Caco-2 (cell line): ENCODE data around the gene CREB1. TPM values are rescaled to one million over a fixed set of nuclear protein-coding genes. Genes with fewer than 3 reads are reported as not detected.

Source experiments
- BruUV-seq: library from RNA; stranded (reverse); fragments of 400-500 nt; replicated peaks from 2 replicates; lab custom pipeline; 2021; lab: Mats Ljungman, UMichigan
- CTCF ChIA-PET: fragments of 300-600 bp; sonication (Branson Sonifier 250); formaldehyde crosslinking; loops from one replicate; lab custom pipeline; 2022; ENCODE audit warnings: antibody characterized with exemption; lab: Charles Lee
- POLR2A ChIA-PET: fragments of 300-600 bp; sonication (Branson Sonifier 250); formaldehyde crosslinking; loops from one replicate; lab custom pipeline; 2022; ENCODE audit warnings: antibody characterized with exemption; lab: Charles Lee
- DNase-seq, 2 experiments: peaks; one replicate each; pipeline versions ENCODE4 v3.0.0 to v3.0.0-alpha.2; 2020 to 2022
- H3K27me3 ChIP-seq: replicated peaks from 2 replicates; pipeline ENCODE4 v1.6.0; 2011; ENCODE audit warnings: low read length; ENCODE audit not compliant: control insufficient read depth, insufficient read depth
- H3K36me3 ChIP-seq: 2 replicates; pipeline ENCODE4 v1.5.1; 2011; ENCODE audit warnings: low read length; ENCODE audit not compliant: control insufficient read depth, insufficient read depth
- H3K4me1 ChIP-seq: fragments of 250-450 bp; sonication (Bioruptor Pico); 2 replicates; pipeline ENCODE4 v1.5.1; 2020; ENCODE audit warnings: mild to moderate bottlenecking
- H3K4me3 ChIP-seq: 2 replicates; pipeline ENCODE4 v1.5.1; 2011; ENCODE audit warnings: low read depth, mild to moderate bottlenecking, control low read depth, low read length
- H3K9me3 ChIP-seq: fragments of 250-450 bp; sonication (Bioruptor Pico); 2 replicates; pipeline ENCODE4 v1.5.1; 2020; ENCODE audit warnings: mild to moderate bottlenecking, moderate library complexity
- H3K27ac Mint-ChIP-seq: one replicate; pipeline ENCODE4 v1.8.0; 2022; ENCODE audit warnings: mixed read lengths; ENCODE audit not compliant: unreplicated experiment
- H3K27me3 Mint-ChIP-seq: one replicate; pipeline ENCODE4 v1.8.0; 2022; ENCODE audit warnings: mixed read lengths; ENCODE audit not compliant: insufficient read depth, unreplicated experiment
- H3K36me3 Mint-ChIP-seq: one replicate; pipeline ENCODE4 v1.8.0; 2022; ENCODE audit warnings: mild to moderate bottlenecking, mixed read lengths; ENCODE audit not compliant: insufficient read depth, unreplicated experiment
- H3K4me1 Mint-ChIP-seq: one replicate; pipeline ENCODE4 v1.8.0; 2022; ENCODE audit warnings: low read depth, mixed read lengths; ENCODE audit not compliant: unreplicated experiment
- H3K4me3 Mint-ChIP-seq: one replicate; pipeline ENCODE4 v1.8.0; 2022; ENCODE audit warnings: mild to moderate bottlenecking, moderate library complexity, mixed read lengths; ENCODE audit not compliant: unreplicated experiment
- H3K9me3 Mint-ChIP-seq: one replicate; pipeline ENCODE4 v1.8.0; 2022; ENCODE audit warnings: mixed read lengths; ENCODE audit not compliant: unreplicated experiment
- CTCF ChIP-seq, 2 experiments: fragments of 200-600 bp in 1 of 2; IDR thresholded peaks; 1 replicate in 1 of 2; 2 replicates in 1 of 2; pipeline versions ENCODE4 v1.5.1 to v1.8.0; 2011 to 2022; ENCODE audit warnings: antibody characterized with exemption in 1 of 2, control low read depth in 1 of 2, inconsistent platforms in 1 of 2, low read depth in 1 of 2, low read length in 1 of 2, mild to moderate bottlenecking in 1 of 2, moderate library complexity in 1 of 2; ENCODE audit not compliant: insufficient read depth in 1 of 2, severe bottlenecking in 1 of 2, unreplicated experiment in 1 of 2
- intact Hi-C: fragments of 100-400 bp; cut with micrococcal nuclease; formaldehyde crosslinking; loops from one replicate; pipeline ENCODE4 v1.10.0; 2022; ENCODE audit not compliant: unreplicated experiment
- total RNA-seq: library from RNA; stranded (reverse); gene quantifications from 2 replicates; pipeline ENCODE4 v1.2.3, GENCODE V29; 2022

CREB1 gene
- total RNA-seq, 1 experiment from 2014 or later = 59.0 TPM

- intact Hi-C loops = no loop called here
- Histone ChIP-seq H3K4me3 (no peak overlapping the region), H3K9me3 (no peaks in the 10 kb centered on the region), H3K4me1 (no peaks in the 10 kb centered on the region), H3K27me3 (no peaks in the 10 kb centered on the region), H3K36me3 (no peaks in the 10 kb centered on the region; the same call in 1 of the 2 replicates)
- Mint-ChIP-seq H3K4me1 (no peaks in the 10 kb centered on the region), H3K36me3 (peaks cover 17% of the 10 kb centered on the region), H3K9me3 (no peaks in the 10 kb centered on the region), H3K4me3 (no peak overlapping the region), H3K27me3 (no peaks in the 10 kb centered on the region), H3K27ac (no peak overlapping the region)
- CTCF ChIA-PET = no interaction called here
- no peak for TF ChIP-seq CTCF (IDR thresholded peaks at IDR 0.05; ENCODE audit: insufficient read depth in 1 of 2, low read depth in 1 of 2, low read length in 1 of 2, severe bottlenecking in 1 of 2, unreplicated experiment in 1 of 2)
- POLR2A ChIA-PET = no interaction called here
- BruUV-seq = no TSS peak
- DNase-seq = no peak
Observed at GRCh38 chr2:207606399-207606798, 76.6 kb downstream of the CREB1 start.

- Mint-ChIP-seq H3K27me3 (no peaks in the 10 kb centered on the region), H3K36me3 (peaks cover 17% of the 10 kb centered on the region), H3K9me3 (no peaks in the 10 kb centered on the region), H3K27ac (no peak overlapping the region), H3K4me3 (no peak overlapping the region), H3K4me1 (no peaks in the 10 kb centered on the region)
- no peaks in the 10 kb centered on the region for H3K27me3 ChIP-seq
- H3K4me3 ChIP-seq = no peak overlapping the region
- no TSS peak for BruUV-seq
- no peaks in the 10 kb centered on the region for H3K4me1 ChIP-seq
- no peaks in the 10 kb centered on the region for H3K9me3 ChIP-seq
- H3K36me3 ChIP-seq = no peaks in the 10 kb centered on the region; the same call in 1 of the 2 replicates
- intact Hi-C loops = no loop called here
- DNase-seq = no peak
- ChIA-PET POLR2A (no interaction called here), CTCF (no interaction called here)
- TF ChIP-seq CTCF (IDR thresholded peaks at IDR 0.05; ENCODE audit: insufficient read depth in 1 of 2, low read depth in 1 of 2, low read length in 1 of 2, severe bottlenecking in 1 of 2, unreplicated experiment in 1 of 2) = no peak
Observed at GRCh38 chr2:207606829-207607228, 77.1 kb downstream of the CREB1 start.

- no peaks in the 10 kb centered on the region for H3K9me3 ChIP-seq
- intact Hi-C loops = no loop called here
- H3K4me3 Mint-ChIP-seq = no peak overlapping the region
- no peaks in the 10 kb centered on the region; the same call in 1 of the 2 replicates for H3K36me3 ChIP-seq
- H3K27ac Mint-ChIP-seq = no peak overlapping the region
- H3K27me3 Mint-ChIP-seq = no peaks in the 10 kb centered on the region
- H3K4me1 ChIP-seq = peaks cover 15% of the 10 kb centered on the region
- H3K9me3 Mint-ChIP-seq = no peaks in the 10 kb centered on the region
- no peak overlapping the region for H3K4me3 ChIP-seq
- H3K36me3 Mint-ChIP-seq = peaks cover 40% of the 10 kb centered on the region
- DNase-seq = no peak
- no peak for TF ChIP-seq CTCF (IDR thresholded peaks at IDR 0.05; ENCODE audit: insufficient read depth in 1 of 2, low read depth in 1 of 2, low read length in 1 of 2, severe bottlenecking in 1 of 2, unreplicated experiment in 1 of 2)
- POLR2A ChIA-PET = interaction anchor here (1.1 kb wide), 1 partner anchor 98 kb away, joined by 5 read pairs; no protein-coding TSS in a partner anchor
- BruUV-seq = TSS peak; percentile 19
- CTCF ChIA-PET = no interaction called here
- H3K4me1 Mint-ChIP-seq = peaks cover 10% of the 10 kb centered on the region
- no peaks in the 10 kb centered on the region for H3K27me3 ChIP-seq
Observed at GRCh38 chr2:207612714-207613113, 83.0 kb downstream of the CREB1 start.
